ENCODE data around the gene LRRC23. TPM values are rescaled to one million over a fixed set of nuclear protein-coding genes. Genes with fewer than 3 reads are reported as not detected.

Gene LRRC23
- polyA plus RNA-seq, 1 donor (not counting 4 experiments of a cell fraction or from before 2014, with no cell fraction given): 7.1 TPM

GRCh38 chr12:6943722-6944380 lies 39.2 kb downstream of the LRRC23 start, which contains the start of the genes C12orf57 and RNU7-1:
C12orf57 (plus strand) TSS chr12:6944022; CDS start chr12:6944122, 100 bp downstream.
RNU7-1 (plus strand) TSS chr12:6943816.
- FAIRE-seq (no peak), DNase-seq (ENCODE audit: low read depth, low spot score) (no peak)
- H3K4me1 ChIP-seq (ENCODE audit: control insufficient read depth, extremely low read depth, insufficient read depth, low read length): peaks cover 27% of the 10 kb centered on the region
- H3K27me3 ChIP-seq (ENCODE audit: control insufficient read depth, extremely low read depth, insufficient read depth, low read length): no peaks in the 10 kb centered on the region
- H3K9me3 ChIP-seq (ENCODE audit: control insufficient read depth, low read depth, low read length): no peaks in the 10 kb centered on the region
- H3K79me2 ChIP-seq (ENCODE audit: control insufficient read depth, insufficient read depth, low read length): peaks cover 6% of the 10 kb centered on the region
- no peaks in the 10 kb centered on the region for H4K20me1 ChIP-seq (ENCODE audit: control insufficient read depth, extremely low read depth, insufficient read depth, low read length)
- H3K9ac ChIP-seq (ENCODE audit: control insufficient read depth, extremely low read depth, insufficient read depth, low read length): peak within 1 kb of the TSS; percentile 87
- H3K9me1 ChIP-seq (ENCODE audit: control insufficient read depth, extremely low read depth, insufficient read depth, low read length): no peaks in the 10 kb centered on the region
- H3K27ac ChIP-seq (ENCODE audit: control insufficient read depth, insufficient read depth, low read length): peak within 1 kb of the TSS; percentile 100
- H3K4me3 ChIP-seq (ENCODE audit: control insufficient read depth in 2 of 3, extremely low read depth in 1 of 3, insufficient read depth in 2 of 3, low read depth in 1 of 3, low read length in 3 of 3): peak within 1 kb of the TSS; percentile 42 to 74 (median 56)
- TF ChIP-seq CTCF (optimal IDR thresholded peaks at IDR 0.05 in 1 of 3, IDR thresholded peaks at IDR 0.05 in 1 of 3, conservative IDR thresholded peaks at IDR 0.05 in 1 of 3; ENCODE audit: extremely low read depth in 1 of 3, insufficient read depth in 2 of 3, low read length in 3 of 3): no peak
- no peak for TF ChIP-seq EZH2 (IDR thresholded peaks at IDR 0.05; ENCODE audit: low read length)
- H3K4me2 ChIP-seq (ENCODE audit: control insufficient read depth, extremely low read depth, insufficient read depth, low read depth, low read length): peak within 1 kb of the TSS; percentile 95
- H3K36me3 ChIP-seq (ENCODE audit: control insufficient read depth in 2 of 2, extremely low read depth in 1 of 2, insufficient read depth in 2 of 2, low read length in 2 of 2): peaks cover 10 to 16% of the 10 kb centered on the region in 2 experiments
- H2AFZ ChIP-seq (ENCODE audit: control insufficient read depth, low read length): peak within 1 kb of the TSS; percentile 68
- dilution Hi-C loops (cut with MboI; ENCODE audit: extremely low pct_ligation_motif_present, low sequenced_read_pairs): no loop called here

GRCh38 chr12:6944381-6945186 lies 40.0 kb downstream of the LRRC23 start:
- peaks cover 5 to 13% of the 10 kb centered on the region in 2 experiments for H3K36me3 ChIP-seq (ENCODE audit: control insufficient read depth in 2 of 2, extremely low read depth in 1 of 2, insufficient read depth in 2 of 2, low read length in 2 of 2)
- H3K4me3 ChIP-seq (ENCODE audit: control insufficient read depth in 2 of 3, extremely low read depth in 1 of 3, insufficient read depth in 2 of 3, low read depth in 1 of 3, low read length in 3 of 3): peak overlapping the region; percentile 42 to 74 (median 56)
- H3K27me3 ChIP-seq (ENCODE audit: control insufficient read depth, extremely low read depth, insufficient read depth, low read length): no peaks in the 10 kb centered on the region
- H3K9ac ChIP-seq (ENCODE audit: control insufficient read depth, extremely low read depth, insufficient read depth, low read length): peak overlapping the region; percentile 87
- H3K9me3 ChIP-seq (ENCODE audit: control insufficient read depth, low read depth, low read length): no peaks in the 10 kb centered on the region
- peak overlapping the region; percentile 95 for H3K4me2 ChIP-seq (ENCODE audit: control insufficient read depth, extremely low read depth, insufficient read depth, low read depth, low read length)
- peaks cover 27% of the 10 kb centered on the region for H3K4me1 ChIP-seq (ENCODE audit: control insufficient read depth, extremely low read depth, insufficient read depth, low read length)
- DNase-seq (ENCODE audit: low read depth, low spot score) (no peak), FAIRE-seq (no peak)
- H3K9me1 ChIP-seq (ENCODE audit: control insufficient read depth, extremely low read depth, insufficient read depth, low read length): no peaks in the 10 kb centered on the region
- peaks cover 6% of the 10 kb centered on the region for H3K79me2 ChIP-seq (ENCODE audit: control insufficient read depth, insufficient read depth, low read length)
- peak overlapping the region; percentile 100 for H3K27ac ChIP-seq (ENCODE audit: control insufficient read depth, insufficient read depth, low read length)
- dilution Hi-C loops (cut with MboI; ENCODE audit: extremely low pct_ligation_motif_present, low sequenced_read_pairs): no loop called here
- TF ChIP-seq EZH2 (IDR thresholded peaks at IDR 0.05; ENCODE audit: low read length) (no peak), CTCF (optimal IDR thresholded peaks at IDR 0.05 in 1 of 3, IDR thresholded peaks at IDR 0.05 in 1 of 3, conservative IDR thresholded peaks at IDR 0.05 in 1 of 3; ENCODE audit: extremely low read depth in 1 of 3, insufficient read depth in 2 of 3, low read length in 3 of 3) (peak in 2 of 3 experiments; percentile 89 to 91)
- H2AFZ ChIP-seq (ENCODE audit: control insufficient read depth, low read length): peak overlapping the region; percentile 10
- H4K20me1 ChIP-seq (ENCODE audit: control insufficient read depth, extremely low read depth, insufficient read depth, low read length): no peaks in the 10 kb centered on the region
